GM19397 (cell line): Measurements from ENCODE around the gene DIPK1B.

ENCODE experiments used
- ATAC-seq: cut with Tn5 transposase; IDR thresholded peaks from one replicate; pipeline ENCODE4 v1.9.1; 2021; ENCODE audit warnings: mild to moderate bottlenecking, moderate library complexity; ENCODE audit not compliant: unreplicated experiment

Gene DIPK1B

DNA sequence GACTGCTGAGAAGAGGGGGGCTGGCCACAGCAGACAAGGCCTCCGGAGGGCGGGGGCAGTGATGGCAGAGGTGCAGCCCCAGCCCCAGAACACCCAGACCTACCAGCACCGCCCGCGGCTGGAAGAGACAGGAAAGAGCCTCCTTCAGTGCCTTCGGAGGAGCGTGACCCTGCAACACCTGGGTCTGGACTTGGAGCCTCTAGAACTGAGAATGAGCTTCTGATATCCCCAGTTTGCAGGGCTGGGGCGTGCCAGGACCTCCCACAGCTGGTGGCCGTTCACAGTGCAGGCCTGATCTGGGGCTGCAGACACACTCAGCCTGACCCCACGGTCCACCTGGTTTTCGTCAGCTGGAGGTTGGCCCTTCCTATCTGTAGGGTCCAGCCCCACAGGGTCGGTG, 21.2 kb downstream of the DIPK1B start:
- ATAC-seq: no peak

- ATAC-seq: no peak
Measured at GRCh38 chr9:136734837-136735496, 22.6 kb downstream of the DIPK1B start.

DNA sequence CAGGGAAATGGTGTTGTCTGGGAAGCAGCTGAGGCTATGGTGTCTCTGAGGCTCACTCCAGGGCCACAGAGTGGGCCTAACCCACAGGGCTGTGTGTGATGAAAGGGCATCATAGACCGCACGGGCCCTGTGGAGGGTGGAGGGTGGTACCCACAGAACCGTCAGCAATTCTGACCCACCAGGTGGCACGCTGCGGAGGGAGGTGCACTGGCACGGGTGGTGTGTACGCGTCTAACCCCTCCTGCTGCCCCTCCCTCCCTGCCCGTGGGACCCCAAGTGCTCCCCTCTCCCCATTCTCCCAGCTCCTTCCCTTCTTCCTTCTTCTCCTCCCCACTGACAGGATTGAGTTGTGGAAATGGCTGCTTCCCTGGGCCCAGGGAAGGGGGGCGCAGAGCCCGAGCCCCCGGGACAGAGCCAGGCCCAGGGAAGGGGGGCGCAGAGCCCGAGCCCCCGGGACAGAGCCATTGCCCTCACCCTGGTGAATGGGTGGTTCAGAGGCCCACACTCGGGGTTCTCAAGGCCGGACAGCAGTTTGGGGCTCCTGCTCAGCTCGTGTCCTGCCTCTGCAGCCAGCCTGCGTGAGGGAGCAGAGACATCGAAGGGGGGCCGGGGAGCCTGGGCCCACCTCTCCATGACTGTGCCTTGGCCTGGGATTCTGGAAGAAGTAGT, 23.6 kb downstream of the DIPK1B start:
- no peak for ATAC-seq

- no peak for ATAC-seq
Measured at GRCh38 chr9:136738960-136739359, 26.6 kb downstream of the DIPK1B start.

DNA sequence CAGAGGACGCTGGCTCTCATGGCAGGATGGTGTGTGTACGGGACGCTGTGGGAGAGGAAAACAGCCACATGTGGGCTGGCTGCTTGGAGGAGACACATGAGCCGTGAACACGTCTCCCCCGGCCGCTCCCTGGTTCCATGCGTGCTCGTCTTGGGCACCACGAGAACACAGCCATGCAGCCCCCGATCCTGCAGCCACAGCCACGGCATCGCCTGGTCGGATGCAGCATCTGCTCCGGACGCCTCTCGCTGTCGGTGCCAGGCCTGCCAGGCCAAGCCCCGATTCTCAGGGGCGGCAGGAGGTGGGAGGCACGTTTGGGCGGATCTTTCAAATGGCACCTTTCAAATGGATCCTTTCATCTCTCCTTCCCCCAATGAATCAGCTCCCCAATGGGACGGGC, 27.1 kb downstream of the DIPK1B start:
- no peak for ATAC-seq

GRCh38 chr9:136740069-136740468, 27.7 kb downstream of the DIPK1B start:
- ATAC-seq: no peak

DNA sequence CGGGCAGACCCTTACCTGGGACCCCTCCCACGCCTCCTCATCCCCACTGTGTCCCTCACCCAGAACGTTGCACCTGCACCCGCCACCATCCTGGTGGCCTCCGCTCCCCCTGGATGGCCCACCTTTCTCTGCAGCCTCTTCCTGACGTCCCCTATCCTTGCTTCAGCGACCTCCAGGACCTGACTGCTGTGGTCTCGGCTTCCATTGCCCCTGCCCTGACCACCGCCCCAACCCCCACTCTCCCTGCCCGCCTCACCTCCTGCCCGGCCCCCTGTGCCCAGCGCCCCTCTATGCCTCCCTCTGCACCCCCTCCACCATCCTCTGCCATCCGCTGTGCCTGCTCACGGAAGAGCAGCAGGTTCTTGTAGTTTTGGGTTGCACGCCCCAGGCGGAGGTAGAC, 28.1 kb downstream of the DIPK1B start:
- ATAC-seq: no peak

- ATAC-seq: no peak
Measured at GRCh38 chr9:136740971-136741882, 28.9 kb downstream of the DIPK1B start.

DNA sequence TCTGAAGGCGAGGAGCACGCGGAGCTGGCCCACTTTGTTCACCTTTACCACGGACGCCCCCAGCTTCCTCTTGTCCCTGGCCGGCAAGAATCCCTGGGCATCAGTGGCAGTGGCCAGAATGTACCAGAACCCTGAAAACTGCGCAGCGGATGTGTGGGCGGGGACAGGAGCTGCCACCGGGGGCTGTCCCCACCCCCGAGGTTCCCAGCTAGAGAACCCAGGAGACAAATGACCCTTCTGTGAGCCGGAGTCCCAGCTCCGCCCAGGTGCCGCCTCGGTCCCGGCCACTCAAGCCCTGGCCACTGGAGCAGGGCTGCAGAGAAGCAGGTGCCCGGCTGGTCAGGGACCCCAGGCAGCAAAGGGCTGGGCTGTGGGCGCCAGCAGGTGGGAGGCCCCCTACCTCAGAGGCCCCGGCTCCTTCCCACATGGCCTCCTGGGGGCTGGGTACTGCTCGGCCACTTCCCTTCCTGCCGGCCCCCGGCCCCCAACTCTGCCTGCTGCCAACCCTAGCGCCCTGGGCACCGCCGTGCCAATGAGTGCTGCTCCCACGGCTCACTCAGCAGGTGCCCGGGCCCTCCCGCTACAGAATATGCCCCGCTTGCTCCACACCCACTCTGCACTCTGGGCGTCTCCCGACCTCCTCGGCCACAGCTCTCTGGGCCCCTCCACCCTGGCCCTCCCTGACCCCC, 29.7 kb downstream of the DIPK1B start:
- no peak for ATAC-seq

DNA sequence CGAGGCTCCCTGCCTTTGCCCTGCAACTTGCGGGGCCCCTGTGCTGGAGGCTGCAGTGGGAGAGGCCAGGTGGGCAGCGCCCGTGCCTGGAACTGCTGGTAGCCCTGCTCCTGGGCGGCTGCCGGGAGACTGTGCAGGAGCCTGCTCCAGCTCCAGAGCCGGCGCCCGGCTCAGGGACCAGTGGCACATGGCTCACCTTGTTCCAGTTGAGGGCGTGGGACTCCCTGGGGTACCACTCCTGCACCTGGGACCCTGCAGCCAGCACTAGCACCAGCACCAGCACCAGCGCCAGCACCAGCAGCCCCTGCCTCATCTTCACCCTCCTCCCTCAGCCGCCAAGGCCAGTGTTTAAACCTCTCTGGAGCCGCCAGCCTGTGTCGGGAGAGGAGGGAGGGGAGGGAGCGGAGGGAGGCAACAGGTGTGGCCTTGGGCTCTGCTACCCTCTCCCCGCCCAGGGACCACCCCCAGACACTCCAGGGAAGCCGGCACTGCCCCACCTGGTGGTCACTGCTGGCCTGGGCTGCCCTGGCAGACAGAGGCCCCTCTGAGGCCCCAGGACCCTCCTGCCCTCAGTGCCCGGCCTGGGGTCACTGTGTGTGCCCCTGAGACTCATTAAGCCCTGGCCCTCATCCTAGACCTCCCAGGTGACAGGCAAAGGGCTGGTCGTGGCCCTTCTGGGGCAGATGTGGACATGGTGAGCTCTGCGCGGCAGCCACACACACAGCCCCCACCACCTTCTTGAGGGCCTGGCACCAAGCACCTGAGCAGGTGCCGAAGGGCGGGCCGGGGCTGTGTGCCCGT, 30.4 kb downstream of the DIPK1B start, which contains the start of gene LCN10:
LCN10 (minus strand) TSS at position 350 of the 801 bp plus-strand sequence; CDS start at position 313, 37 bp downstream.
- ATAC-seq: no peak

DNA sequence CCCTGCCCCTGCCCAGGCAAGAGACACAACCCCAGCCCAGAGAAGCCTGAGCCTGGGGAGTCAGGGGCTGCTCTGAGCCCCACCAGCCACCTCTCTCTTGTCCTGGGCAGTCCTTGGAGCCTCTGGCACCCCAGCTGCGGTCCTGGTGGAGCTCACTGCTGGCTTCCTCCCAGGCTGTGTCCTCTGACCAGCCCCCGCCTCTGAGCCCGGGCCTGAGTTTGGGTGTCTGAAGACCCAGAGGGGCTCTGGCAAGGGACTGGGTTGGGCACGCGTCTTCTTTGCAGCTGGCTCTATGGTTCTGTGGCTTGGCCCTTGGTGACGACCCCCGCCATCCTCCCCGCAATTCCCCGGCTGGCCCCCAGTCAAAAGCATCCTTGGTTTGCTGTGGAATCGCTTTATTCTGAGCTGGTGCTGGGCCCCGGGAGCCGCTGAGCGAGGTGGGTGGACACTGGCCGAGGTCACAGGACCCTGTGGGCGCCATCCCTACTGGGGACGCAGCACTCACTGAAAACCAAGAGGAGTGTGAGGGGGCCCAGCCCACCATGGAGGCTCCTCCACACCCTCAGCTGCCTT, 31.4 kb downstream of the DIPK1B start:
- no peak for ATAC-seq

- no peak for ATAC-seq
Measured at GRCh38 chr9:136744773-136745172, 32.4 kb downstream of the DIPK1B start.

- no peak for ATAC-seq
Measured at GRCh38 chr9:136745389-136746154, 33.2 kb downstream of the DIPK1B start.

- no peak for ATAC-seq
Measured at GRCh38 chr9:136746155-136746490, 33.8 kb downstream of the DIPK1B start.

DNA sequence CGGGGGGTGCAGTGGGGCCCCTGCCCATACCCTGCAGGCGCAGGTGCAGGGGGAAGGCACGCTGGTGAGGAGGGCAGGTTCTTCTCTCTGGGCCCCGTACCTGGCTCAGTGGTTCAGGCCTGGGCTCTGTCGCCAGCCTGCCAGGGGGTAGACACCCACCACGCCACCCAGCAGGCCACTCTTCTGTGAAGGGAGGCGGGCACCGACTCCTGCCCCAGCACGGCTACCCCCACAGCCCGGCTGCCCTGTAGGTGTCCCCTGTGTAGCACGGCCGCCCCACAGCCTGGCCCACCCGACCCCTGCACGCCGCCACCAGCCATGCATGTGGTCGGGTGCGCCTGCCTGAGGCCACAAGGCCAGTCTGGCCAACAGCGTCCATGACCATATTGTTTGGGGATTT, 34.2 kb downstream of the DIPK1B start:
- no peak for ATAC-seq

- ATAC-seq: no peak
Measured at GRCh38 chr9:136747161-136748060, 35.0 kb downstream of the DIPK1B start.

- ATAC-seq: no peak
Measured at GRCh38 chr9:136748201-136748600, 35.8 kb downstream of the DIPK1B start, which contains the start of gene LCN6. TSS of gene LCN6 (minus strand) at chr9:136748525. CDS start at chr9:136748483, 42 bp downstream.
